ENCODE data around the gene RRAGC.

DNA sequence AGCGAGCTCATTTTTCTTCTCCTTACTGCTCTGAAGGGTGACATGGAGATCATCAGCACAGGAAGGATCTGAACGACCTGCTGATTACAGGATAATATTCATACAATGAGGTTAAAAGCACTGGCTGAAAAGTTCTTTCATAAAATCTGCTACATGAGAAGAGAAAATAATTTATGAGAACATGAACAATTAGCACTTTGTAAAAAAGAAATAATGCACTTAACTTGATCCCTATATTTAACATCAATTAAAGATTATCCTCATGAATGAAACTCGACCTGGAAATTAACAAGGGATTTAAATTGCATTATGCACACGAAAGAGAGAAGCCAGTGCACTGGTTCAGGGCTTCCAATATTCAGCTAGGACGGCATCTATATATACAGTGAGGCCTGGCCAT, 46.6 kb downstream of the RRAGC start:
- TF ChIP-seq POLR2A (IDR thresholded peaks at IDR 0.05), result no peak
- TF ChIP-seq, protein P1, sequence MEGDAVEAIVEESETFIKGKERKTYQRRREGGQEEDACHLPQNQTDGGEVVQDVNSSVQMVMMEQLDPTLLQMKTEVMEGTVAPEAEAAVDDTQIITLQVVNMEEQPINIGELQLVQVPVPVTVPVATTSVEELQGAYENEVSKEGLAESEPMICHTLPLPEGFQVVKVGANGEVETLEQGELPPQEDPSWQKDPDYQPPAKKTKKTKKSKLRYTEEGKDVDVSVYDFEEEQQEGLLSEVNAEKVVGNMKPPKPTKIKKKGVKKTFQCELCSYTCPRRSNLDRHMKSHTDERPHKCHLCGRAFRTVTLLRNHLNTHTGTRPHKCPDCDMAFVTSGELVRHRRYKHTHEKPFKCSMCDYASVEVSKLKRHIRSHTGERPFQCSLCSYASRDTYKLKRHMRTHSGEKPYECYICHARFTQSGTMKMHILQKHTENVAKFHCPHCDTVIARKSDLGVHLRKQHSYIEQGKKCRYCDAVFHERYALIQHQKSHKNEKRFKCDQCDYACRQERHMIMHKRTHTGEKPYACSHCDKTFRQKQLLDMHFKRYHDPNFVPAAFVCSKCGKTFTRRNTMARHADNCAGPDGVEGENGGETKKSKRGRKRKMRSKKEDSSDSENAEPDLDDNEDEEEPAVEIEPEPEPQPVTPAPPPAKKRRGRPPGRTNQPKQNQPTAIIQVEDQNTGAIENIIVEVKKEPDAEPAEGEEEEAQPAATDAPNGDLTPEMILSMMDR (IDR thresholded peaks at IDR 0.05), result no peak
- no peak for TF ChIP-seq POLR2AphosphoS5 (IDR thresholded peaks at IDR 0.05)
- TF ChIP-seq EP300 (IDR thresholded peaks at IDR 0.05), result no peak
